A673 (cell line): ENCODE results near the gene PLCG1.

Source experiments
- CTCF ChIP-seq: fragments of 300-800, 200-600 bp; sonication (generic); conservative IDR thresholded peaks from 2 replicates; pipeline ENCODE4 v1.5.1; 2017; ENCODE audit warnings: low read depth, mild to moderate bottlenecking, antibody characterized with exemption, low read length, moderate library complexity, mixed read lengths
- EZH2 ChIP-seq: fragments of 200-600 bp; sonication (generic); IDR thresholded peaks from 2 replicates; pipeline ENCODE4 v1.6.1; 2017; ENCODE audit warnings: borderline replicate concordance, low read depth, mild to moderate bottlenecking, mixed read lengths, antibody characterized with exemption, low read length; ENCODE audit not compliant: poor library complexity, severe bottlenecking

- TF ChIP-seq CTCF = no peak
- no peak for TF ChIP-seq EZH2
Measured at GRCh38 chr20:41175201-41175651, 37.9 kb downstream of the PLCG1 start.
